ENCODE results near the gene OBP2B.
"Not testable (repeated sequence)": the region's sequence is repeated elsewhere in the genome, so short reads cannot be mapped to it uniquely, and the experiment has no call there.

OBP2B gene

DNA sequence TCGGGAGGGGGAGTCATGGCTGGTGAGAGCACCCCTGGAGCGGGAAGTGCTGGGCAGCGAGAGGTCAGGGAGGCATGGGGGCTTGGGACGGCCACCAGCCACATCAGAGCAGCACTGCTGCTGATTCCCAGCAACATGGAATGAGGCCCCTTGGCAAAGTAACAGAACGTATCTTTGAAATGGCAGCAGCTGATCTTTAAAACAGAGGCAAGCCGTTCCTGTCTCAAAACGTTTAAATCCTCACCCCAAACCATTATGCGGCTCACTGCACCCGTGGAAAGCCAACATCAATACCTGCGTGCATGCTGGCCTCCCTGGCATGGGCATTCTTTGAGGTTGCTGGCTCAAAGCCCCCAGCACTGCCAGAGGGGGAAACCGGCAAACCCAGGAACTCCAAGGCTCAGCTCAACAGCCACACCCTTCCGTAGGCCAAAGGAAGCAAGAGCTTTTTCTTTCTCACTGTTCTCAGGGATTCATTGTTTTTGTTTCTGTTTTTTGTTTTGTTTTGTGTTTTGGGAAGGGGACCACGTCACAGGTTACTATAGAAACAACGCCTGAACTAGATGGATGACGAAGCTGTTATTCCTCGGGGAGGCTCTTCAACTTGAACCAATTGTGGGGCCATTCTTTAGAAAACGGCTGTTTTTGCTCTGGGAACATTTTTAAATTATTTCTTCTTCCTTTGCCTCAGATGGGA lies 28.1 kb upstream of the OBP2B start:
- intact Hi-C loops (cut with DNase I; ENCODE audit: low total_unique reads): no loop called here
- DNase-seq: no peak
- H3K36me3 ChIP-seq: no peaks in the 10 kb centered on the region
- no peak overlapping the region for H3K4me3 ChIP-seq
- no peaks in the 10 kb centered on the region for H3K9me3 ChIP-seq
- peaks cover 0 to 14% (median 9%) of the 10 kb centered on the region in 4 donors for H3K4me1 ChIP-seq
- no peak overlapping the region for H3K27ac ChIP-seq
- TF ChIP-seq, protein P1, sequence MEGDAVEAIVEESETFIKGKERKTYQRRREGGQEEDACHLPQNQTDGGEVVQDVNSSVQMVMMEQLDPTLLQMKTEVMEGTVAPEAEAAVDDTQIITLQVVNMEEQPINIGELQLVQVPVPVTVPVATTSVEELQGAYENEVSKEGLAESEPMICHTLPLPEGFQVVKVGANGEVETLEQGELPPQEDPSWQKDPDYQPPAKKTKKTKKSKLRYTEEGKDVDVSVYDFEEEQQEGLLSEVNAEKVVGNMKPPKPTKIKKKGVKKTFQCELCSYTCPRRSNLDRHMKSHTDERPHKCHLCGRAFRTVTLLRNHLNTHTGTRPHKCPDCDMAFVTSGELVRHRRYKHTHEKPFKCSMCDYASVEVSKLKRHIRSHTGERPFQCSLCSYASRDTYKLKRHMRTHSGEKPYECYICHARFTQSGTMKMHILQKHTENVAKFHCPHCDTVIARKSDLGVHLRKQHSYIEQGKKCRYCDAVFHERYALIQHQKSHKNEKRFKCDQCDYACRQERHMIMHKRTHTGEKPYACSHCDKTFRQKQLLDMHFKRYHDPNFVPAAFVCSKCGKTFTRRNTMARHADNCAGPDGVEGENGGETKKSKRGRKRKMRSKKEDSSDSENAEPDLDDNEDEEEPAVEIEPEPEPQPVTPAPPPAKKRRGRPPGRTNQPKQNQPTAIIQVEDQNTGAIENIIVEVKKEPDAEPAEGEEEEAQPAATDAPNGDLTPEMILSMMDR (IDR thresholded peaks at IDR 0.05): no peak
- peaks cover 0 to 44% of the 10 kb centered on the region in 2 donors for H3K27me3 ChIP-seq

DNA sequence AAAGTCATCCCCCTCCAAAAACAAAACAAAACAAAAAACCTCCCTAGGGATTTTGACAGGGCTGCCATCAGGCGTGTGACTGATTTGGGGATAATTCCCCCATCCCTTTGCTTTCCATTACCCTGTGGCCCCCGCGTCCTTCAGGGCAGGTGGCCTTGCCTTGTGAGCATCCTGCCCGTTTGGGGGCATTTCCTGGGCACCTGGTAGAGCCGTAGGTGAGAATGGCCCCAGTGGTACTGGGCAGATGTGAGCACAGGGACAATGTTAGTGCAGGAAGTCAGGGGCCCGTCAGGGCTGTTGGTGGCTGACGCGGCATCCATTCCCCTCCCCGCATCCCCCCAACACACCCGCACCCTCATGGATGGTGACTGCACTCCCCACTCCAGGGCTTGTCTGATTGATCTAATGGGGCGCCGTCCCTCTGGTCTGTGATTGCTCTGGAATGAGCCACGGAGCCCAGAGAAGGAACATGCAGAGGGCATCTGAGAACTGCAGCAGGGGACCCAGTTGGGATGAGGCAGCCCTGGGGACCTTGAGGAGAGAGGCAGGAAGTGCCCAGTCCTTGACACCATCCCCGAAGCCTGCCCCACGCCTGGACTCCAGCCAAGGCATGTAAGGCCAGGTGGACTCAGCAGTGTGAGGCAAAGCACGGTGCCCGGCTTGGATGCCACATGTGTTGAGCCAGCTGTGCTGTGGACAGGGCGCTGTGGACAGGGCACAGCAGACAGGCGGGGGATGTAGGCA lies 27.4 kb upstream of the OBP2B start:
- H3K9me3 ChIP-seq; H3K4me3 ChIP-seq; H3K27ac ChIP-seq; H3K36me3 ChIP-seq; intact Hi-C loops (cut with DNase I; ENCODE audit: low total_unique reads): not testable (repeated sequence)
- H3K4me1 ChIP-seq: peaks cover 0 to 14% (median 9%) of the 10 kb centered on the region in 4 donors
- H3K27me3 ChIP-seq: peaks cover 0 to 42% of the 10 kb centered on the region in 2 donors
- DNase-seq: peak in 1 of 2 donors; percentile 54

DNA sequence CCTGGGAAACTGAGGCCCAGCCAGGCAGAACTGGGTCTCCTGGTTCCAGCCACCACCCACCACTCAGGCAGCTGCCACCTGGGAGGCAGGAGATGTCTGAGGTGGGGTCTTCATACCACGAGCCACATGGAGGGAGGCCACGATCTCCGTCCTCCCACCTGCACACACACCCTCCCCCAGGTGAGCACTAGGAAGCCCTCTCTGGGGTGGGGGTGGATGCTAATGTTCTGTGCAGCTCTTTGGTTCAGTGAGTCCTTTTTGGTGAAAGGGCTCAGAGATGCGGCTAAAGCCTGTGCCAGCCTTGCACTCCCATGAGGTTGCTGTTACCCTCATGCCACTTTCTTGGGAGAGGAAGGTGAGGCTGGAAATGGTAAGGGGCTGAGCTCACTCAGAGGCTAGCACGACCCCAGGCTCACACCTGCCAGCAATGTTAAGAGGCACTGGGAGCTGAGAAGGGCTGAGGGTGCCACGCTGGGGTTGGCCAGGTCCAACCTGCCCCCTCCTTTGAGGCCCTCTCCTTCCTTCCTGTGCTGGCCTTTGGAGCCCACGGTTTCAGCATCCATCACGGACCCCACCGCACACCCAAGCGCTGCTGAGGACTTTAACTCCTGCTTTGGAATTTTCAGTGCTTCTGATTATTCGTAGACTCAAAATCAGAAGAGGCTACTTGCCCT lies 26.6 kb upstream of the OBP2B start:
- peak in 1 of 2 donors; percentile 45 for DNase-seq
- peaks cover 0 to 35% of the 10 kb centered on the region in 2 donors for H3K27me3 ChIP-seq

DNA sequence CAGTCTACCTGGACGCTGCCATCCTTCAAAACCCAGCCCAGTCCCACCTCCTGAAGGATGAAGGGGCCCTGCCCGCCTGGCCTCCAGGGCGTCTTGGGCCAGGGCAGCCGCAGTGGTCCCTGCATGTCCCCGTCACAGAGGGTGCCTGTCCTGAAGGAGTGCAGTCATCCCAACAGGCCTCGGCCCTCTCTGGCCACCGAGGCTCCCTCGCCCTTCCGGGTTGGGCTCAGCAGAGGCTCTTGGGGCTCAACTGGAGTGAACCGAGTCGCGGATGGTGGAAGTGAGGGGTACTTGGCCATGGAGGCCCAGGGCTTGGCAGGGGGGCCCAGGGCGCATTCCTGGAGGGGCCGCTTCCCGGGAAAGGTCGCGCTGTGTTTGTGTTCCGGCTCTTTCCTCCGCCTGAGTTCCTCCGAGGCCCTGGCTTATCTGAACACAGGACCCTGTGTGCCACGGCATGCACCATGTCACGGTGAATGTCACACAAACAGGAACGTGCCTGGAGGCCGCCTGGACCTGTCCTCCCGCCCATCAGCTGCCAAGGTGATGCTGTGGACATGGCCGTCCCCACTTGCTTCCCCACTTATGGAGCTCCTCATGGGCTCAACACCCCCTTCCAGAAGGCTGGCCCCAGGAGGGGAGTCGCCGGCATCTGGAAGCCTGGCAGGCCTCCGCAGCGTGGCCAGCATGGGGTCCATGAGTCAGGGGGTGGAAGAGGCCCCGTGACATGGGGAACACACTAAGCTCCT lies 25.7 kb upstream of the OBP2B start:
- Histone ChIP-seq H3K27ac (no peak overlapping the region), H3K4me3 (no peak overlapping the region), H3K27me3 (peaks cover 0 to 30% of the 10 kb centered on the region in 2 donors), H3K9me3 (no peaks in the 10 kb centered on the region), H3K4me1 (peaks cover 0 to 14% (median 9%) of the 10 kb centered on the region in 4 donors), H3K36me3 (no peaks in the 10 kb centered on the region)
- DNase-seq: peak in 1 of 2 donors; percentile 56
- intact Hi-C loops (cut with DNase I; ENCODE audit: low total_unique reads): no loop called here
- TF ChIP-seq, protein P1 (IDR thresholded peaks at IDR 0.05): no peak

More for the DNA sequence above, 26.6 kb upstream of the OBP2B start:
- intact Hi-C loops (cut with DNase I; ENCODE audit: low total_unique reads): no loop called here
- TF ChIP-seq, protein P1 (IDR thresholded peaks at IDR 0.05): no peak
- Histone ChIP-seq H3K36me3 (no peaks in the 10 kb centered on the region), H3K4me1 (peaks cover 0 to 14% (median 9%) of the 10 kb centered on the region in 4 donors), H3K4me3 (no peak overlapping the region), H3K9me3 (no peaks in the 10 kb centered on the region), H3K27ac (no peak overlapping the region)

DNA sequence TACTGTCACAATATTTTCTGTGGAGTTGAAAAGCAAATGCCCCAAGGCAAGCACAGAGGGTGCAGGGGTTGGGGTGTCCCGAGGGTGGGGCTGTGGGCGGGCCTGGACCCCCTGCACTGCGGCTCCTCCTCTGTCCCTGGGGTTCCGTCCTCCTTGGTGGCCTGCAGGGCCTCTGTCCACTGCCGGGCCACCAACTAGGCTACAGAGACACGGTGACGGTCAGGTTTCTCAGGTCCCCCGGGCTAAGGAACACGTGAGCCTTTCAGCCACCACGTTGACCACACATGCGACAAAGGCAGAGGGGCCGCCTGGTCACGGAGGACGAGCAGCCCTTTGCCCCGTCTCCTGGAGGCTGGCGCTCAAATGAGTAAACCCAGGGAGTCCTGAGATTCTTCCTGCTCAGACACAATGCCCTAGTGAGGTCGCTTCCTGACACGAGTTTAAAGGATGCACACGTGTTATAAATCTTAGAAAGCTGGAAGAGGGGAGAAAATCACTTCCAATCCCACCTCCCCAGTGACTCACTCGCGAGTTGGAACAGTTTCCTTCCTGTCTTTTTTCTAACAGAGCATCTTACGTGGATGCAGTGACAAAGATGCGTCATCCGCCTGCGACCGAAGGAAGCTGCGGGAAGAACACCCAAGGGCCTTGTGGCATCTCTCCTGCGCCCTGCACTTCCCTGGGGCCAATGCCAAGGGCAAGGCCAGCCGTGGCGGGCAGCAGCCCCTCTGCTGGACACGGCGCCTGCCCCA lies 24.8 kb upstream of the OBP2B start:
- Histone ChIP-seq H3K27ac (no peak overlapping the region), H3K4me1 (peaks cover 0 to 6% (median 5%) of the 10 kb centered on the region in 4 donors), H3K4me3 (no peak overlapping the region), H3K27me3 (peaks cover 0 to 22% of the 10 kb centered on the region in 2 donors), H3K9me3 (no peaks in the 10 kb centered on the region), H3K36me3 (no peaks in the 10 kb centered on the region)
- DNase-seq: no peak
- intact Hi-C loops (cut with DNase I; ENCODE audit: low total_unique reads): no loop called here
- TF ChIP-seq, protein P1 (IDR thresholded peaks at IDR 0.05): no peak

DNA sequence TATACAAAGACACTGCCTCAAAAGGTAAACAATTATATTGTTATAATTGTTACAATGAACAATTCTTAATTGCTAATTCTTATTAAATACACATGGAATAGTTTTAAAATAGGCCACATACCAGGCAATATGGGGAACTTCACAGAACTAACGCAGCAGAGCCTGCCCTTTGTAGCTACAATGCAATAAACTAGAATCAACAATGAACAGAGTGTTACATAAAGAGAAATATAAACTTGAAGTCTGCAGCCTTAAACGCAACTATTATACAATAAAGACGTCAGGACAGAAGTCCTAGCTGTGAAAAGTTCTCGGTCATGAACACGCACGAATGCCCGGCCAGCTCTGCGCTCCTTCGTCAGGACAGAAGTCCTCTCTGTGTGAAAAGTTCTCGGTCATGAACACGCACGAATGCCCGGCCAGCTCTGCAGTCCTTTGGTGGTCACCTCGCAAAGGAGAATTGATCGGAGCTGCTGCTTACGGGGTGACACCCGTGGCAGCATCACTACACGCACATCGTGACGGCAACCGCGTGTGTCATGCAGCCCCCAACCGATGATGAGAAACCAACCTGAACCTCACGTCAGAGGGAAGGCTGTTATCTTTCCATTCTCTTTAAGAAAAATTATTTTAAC lies 23.0 kb upstream of the OBP2B start:
- H3K4me3 ChIP-seq; H3K9me3 ChIP-seq; intact Hi-C loops (cut with DNase I; ENCODE audit: low total_unique reads); H3K36me3 ChIP-seq; H3K4me1 ChIP-seq; DNase-seq; H3K27ac ChIP-seq: not testable (repeated sequence)
- peaks cover 0 to 24% of the 10 kb centered on the region in 2 donors for H3K27me3 ChIP-seq

DNA sequence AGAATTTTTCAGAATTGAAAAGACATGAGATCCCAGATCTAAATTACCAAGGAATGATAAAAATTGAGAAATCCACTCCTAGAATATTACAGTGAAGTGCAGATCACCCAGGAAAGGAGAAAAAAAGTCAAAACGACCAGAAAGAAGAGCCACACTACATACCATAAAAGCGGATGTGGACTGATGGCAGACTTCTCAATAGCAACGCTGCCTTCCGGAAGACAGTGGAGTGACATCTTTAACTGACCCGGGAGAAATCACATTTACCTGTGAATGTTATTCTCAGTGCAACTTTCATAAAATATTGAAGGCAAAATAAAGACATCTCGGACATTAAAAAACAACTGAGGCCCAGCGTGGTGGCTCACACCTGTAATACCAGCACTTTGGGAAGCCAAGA lies 21.5 kb upstream of the OBP2B start:
- H3K27ac ChIP-seq; DNase-seq; H3K9me3 ChIP-seq; H3K4me1 ChIP-seq; H3K36me3 ChIP-seq; H3K4me3 ChIP-seq; intact Hi-C loops (cut with DNase I; ENCODE audit: low total_unique reads): not testable (repeated sequence)
- peaks cover 0 to 30% of the 10 kb centered on the region in 2 donors for H3K27me3 ChIP-seq

Data from tibial artery (tissue), 4 donors.